Measurements from ENCODE around the gene ZSCAN10. TPM values are rescaled to one million over a fixed set of nuclear protein-coding genes. Genes with fewer than 3 reads are reported as not detected.

Gene ZSCAN10
- total RNA-seq, 1 experiment from 2014 or later = 207 TPM

DNA sequence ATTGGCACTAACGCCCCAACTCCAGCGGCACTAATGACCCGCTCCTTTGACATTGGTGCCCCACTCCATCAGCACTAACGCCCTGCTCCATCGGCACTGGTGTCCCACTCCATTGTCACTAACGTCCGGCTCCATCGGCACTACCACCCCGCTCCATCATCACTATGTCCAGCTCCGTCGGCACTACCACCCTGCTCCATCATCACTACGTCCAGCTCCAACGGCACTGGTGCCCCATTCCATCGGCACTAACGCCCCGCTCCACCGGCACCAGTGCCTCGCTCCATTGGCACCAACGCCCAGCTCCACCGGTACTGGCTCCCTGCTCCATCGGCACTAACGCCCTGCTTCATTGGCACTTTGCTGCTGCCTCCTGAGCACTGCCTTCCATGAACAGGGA, 43.2 kb upstream of the ZSCAN10 start:
- Histone ChIP-seq H3T11ph (ENCODE audit: low read length) (no peak overlapping the region), H2BK12ac (ENCODE audit: insufficient read length, low read depth, low read length) (no peak overlapping the region), H2AFZ (ENCODE audit: low read length) (no peak overlapping the region), H3K79me2 (ENCODE audit: insufficient read depth, low read length) (no peaks in the 10 kb centered on the region), H3K4me2 (ENCODE audit: insufficient read depth, insufficient read length, low read length) (no peak overlapping the region), H4K91ac (ENCODE audit: insufficient read length, low read depth, low read length) (no peak overlapping the region), H2AK5ac (ENCODE audit: insufficient read length, low read length) (no peak overlapping the region), H3K79me1 (ENCODE audit: insufficient read depth, low read depth, low read length, poor library complexity, severe bottlenecking) (no peaks in the 10 kb centered on the region), H3K23ac (ENCODE audit: insufficient read length, low read depth, low read length) (no peak overlapping the region), H3K27ac (ENCODE audit: insufficient read length, low read depth, low read length) (no peak overlapping the region), H3K27me3 (ENCODE audit: insufficient read depth, low read length) (no peaks in the 10 kb centered on the region), H4K20me1 (ENCODE audit: control insufficient read depth, insufficient read depth, insufficient read length) (no peaks in the 10 kb centered on the region), H3K9me3 (ENCODE audit: control insufficient read depth, low read depth, low read length) (no peaks in the 10 kb centered on the region), H3K14ac (ENCODE audit: insufficient read depth, low read length) (no peak overlapping the region), H2BK15ac (ENCODE audit: low read depth, low read length) (no peak overlapping the region), H3K18ac (ENCODE audit: insufficient read length, low read depth, low read length) (no peak overlapping the region), H3K4ac (ENCODE audit: low read depth, low read length) (no peak overlapping the region), H2BK5ac (ENCODE audit: insufficient read length, low read length) (no peak overlapping the region), H4K5ac (ENCODE audit: insufficient read length, low read depth, low read length) (no peak overlapping the region), H3K9ac (ENCODE audit: extremely low read depth, insufficient read length, low read length) (no peak overlapping the region), H3K23me2 (ENCODE audit: insufficient read length, low read depth, low read length, poor library complexity, severe bottlenecking) (no peaks in the 10 kb centered on the region), H2BK120ac (ENCODE audit: low read depth, low read length, poor library complexity, severe bottlenecking) (no peak overlapping the region), H3K4me1 (ENCODE audit: insufficient read depth, low read length) (no peaks in the 10 kb centered on the region), H3K56ac (ENCODE audit: insufficient read length, low read depth, low read length) (no peak overlapping the region), H4K8ac (replicated peaks; ENCODE audit: insufficient read length, low read depth, low read length) (no peak overlapping the region), H2BK20ac (ENCODE audit: low read depth, low read length, poor library complexity, severe bottlenecking) (no peak overlapping the region)
- no CpG with 5 or more reads among the region's 22 CpGs for WGBS (ENCODE audit: extremely low coverage, insufficient read length, low lambda C conversion rate)
- Mint-ChIP-seq H3K9me3 (no peaks in the 10 kb centered on the region), H3K4me1 (0 out of 4 replicates have a peak, but pooled peaks cover 0 to 2% of the 10 kb centered on the region in 2 experiments), H3K36me3 (ENCODE audit: insufficient read depth in 1 of 3, low read depth in 3 of 3) (peaks cover 7 to 20% (median 15%) of the 10 kb centered on the region in 3 experiments; a peak in 5 of 7 replicates), H3K4me3 (peak overlapping the region in 1 of 2 experiments; percentile 4; a peak in 1 of 5 replicates), H3K27me3 (ENCODE audit: low read depth) (peaks cover 12% of the 10 kb centered on the region), H3K27ac (peak overlapping the region in 2 of 3 experiments; percentile 29 to 41; a peak in 2 of 7 replicates)
- DNase-seq = no peak
- TF ChIP-seq, protein P1, sequence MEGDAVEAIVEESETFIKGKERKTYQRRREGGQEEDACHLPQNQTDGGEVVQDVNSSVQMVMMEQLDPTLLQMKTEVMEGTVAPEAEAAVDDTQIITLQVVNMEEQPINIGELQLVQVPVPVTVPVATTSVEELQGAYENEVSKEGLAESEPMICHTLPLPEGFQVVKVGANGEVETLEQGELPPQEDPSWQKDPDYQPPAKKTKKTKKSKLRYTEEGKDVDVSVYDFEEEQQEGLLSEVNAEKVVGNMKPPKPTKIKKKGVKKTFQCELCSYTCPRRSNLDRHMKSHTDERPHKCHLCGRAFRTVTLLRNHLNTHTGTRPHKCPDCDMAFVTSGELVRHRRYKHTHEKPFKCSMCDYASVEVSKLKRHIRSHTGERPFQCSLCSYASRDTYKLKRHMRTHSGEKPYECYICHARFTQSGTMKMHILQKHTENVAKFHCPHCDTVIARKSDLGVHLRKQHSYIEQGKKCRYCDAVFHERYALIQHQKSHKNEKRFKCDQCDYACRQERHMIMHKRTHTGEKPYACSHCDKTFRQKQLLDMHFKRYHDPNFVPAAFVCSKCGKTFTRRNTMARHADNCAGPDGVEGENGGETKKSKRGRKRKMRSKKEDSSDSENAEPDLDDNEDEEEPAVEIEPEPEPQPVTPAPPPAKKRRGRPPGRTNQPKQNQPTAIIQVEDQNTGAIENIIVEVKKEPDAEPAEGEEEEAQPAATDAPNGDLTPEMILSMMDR (conservative IDR thresholded peaks at IDR 0.05) = no peak

All from H9 (cell line).